ENCODE results near the gene LRP5.

GRCh38 chr11:68282141-68282860, 30.1 kb upstream of the LRP5 start:
- no peak for TF ChIP-seq OTX1 (CRISPR knock-in tag; IDR thresholded peaks at IDR 0.05)
- TF ChIP-seq, protein P1, sequence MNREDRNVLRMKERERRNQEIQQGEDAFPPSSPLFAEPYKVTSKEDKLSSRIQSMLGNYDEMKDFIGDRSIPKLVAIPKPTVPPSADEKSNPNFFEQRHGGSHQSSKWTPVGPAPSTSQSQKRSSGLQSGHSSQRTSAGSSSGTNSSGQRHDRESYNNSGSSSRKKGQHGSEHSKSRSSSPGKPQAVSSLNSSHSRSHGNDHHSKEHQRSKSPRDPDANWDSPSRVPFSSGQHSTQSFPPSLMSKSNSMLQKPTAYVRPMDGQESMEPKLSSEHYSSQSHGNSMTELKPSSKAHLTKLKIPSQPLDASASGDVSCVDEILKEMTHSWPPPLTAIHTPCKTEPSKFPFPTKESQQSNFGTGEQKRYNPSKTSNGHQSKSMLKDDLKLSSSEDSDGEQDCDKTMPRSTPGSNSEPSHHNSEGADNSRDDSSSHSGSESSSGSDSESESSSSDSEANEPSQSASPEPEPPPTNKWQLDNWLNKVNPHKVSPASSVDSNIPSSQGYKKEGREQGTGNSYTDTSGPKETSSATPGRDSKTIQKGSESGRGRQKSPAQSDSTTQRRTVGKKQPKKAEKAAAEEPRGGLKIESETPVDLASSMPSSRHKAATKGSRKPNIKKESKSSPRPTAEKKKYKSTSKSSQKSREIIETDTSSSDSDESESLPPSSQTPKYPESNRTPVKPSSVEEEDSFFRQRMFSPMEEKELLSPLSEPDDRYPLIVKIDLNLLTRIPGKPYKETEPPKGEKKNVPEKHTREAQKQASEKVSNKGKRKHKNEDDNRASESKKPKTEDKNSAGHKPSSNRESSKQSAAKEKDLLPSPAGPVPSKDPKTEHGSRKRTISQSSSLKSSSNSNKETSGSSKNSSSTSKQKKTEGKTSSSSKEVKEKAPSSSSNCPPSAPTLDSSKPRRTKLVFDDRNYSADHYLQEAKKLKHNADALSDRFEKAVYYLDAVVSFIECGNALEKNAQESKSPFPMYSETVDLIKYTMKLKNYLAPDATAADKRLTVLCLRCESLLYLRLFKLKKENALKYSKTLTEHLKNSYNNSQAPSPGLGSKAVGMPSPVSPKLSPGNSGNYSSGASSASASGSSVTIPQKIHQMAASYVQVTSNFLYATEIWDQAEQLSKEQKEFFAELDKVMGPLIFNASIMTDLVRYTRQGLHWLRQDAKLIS (CRISPR knock-in tag; IDR thresholded peaks at IDR 0.05) = no peak
- TF ChIP-seq, protein P2, sequence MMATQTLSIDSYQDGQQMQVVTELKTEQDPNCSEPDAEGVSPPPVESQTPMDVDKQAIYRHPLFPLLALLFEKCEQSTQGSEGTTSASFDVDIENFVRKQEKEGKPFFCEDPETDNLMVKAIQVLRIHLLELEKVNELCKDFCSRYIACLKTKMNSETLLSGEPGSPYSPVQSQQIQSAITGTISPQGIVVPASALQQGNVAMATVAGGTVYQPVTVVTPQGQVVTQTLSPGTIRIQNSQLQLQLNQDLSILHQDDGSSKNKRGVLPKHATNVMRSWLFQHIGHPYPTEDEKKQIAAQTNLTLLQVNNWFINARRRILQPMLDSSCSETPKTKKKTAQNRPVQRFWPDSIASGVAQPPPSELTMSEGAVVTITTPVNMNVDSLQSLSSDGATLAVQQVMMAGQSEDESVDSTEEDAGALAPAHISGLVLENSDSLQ (IDR thresholded peaks at IDR 0.05) = no peak
- TF ChIP-seq MYC (IDR thresholded peaks at IDR 0.05; ENCODE audit: low read depth, low read length) = no peak
- TF ChIP-seq MYC (CRISPR knock-in tag; IDR thresholded peaks at IDR 0.05; ENCODE audit: borderline replicate concordance, low read depth) = no peak
- TF ChIP-seq TAF1 (IDR thresholded peaks at IDR 0.05; ENCODE audit: control insufficient read depth, extremely low read depth, insufficient read depth, low read length, severe bottlenecking) = no peak
- TF ChIP-seq CTCF (IDR thresholded peaks at IDR 0.05 in 2 of 3, conservative IDR thresholded peaks at IDR 0.05 in 1 of 3; ENCODE audit: insufficient read depth in 2 of 3, low read depth in 1 of 3, low read length in 3 of 3) = no peak
- TF ChIP-seq E2F5 (CRISPR knock-in tag; IDR thresholded peaks at IDR 0.05) = no peak
- TF ChIP-seq, protein P3, sequence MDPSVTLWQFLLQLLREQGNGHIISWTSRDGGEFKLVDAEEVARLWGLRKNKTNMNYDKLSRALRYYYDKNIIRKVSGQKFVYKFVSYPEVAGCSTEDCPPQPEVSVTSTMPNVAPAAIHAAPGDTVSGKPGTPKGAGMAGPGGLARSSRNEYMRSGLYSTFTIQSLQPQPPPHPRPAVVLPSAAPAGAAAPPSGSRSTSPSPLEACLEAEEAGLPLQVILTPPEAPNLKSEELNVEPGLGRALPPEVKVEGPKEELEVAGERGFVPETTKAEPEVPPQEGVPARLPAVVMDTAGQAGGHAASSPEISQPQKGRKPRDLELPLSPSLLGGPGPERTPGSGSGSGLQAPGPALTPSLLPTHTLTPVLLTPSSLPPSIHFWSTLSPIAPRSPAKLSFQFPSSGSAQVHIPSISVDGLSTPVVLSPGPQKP (CRISPR knock-in tag; IDR thresholded peaks at IDR 0.05) = no peak

Data from K562 (cell line).